NCI-H1694 treated with DMSO at 0.1 percent for 48 hours (cell line): ENCODE data around the gene DHX32.
"Not testable (repeated sequence)": the region's sequence is repeated elsewhere in the genome, so short reads cannot be mapped to it uniquely, and the experiment has no call there.

Experiments
- DNase-seq: peaks from one replicate; lab custom pipeline; 2025; lab: John Stamatoyannopoulos, UW

Gene DHX32, protein sequence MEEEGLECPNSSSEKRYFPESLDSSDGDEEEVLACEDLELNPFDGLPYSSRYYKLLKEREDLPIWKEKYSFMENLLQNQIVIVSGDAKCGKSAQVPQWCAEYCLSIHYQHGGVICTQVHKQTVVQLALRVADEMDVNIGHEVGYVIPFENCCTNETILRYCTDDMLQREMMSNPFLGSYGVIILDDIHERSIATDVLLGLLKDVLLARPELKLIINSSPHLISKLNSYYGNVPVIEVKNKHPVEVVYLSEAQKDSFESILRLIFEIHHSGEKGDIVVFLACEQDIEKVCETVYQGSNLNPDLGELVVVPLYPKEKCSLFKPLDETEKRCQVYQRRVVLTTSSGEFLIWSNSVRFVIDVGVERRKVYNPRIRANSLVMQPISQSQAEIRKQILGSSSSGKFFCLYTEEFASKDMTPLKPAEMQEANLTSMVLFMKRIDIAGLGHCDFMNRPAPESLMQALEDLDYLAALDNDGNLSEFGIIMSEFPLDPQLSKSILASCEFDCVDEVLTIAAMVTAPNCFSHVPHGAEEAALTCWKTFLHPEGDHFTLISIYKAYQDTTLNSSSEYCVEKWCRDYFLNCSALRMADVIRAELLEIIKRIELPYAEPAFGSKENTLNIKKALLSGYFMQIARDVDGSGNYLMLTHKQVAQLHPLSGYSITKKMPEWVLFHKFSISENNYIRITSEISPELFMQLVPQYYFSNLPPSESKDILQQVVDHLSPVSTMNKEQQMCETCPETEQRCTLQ

DNA sequence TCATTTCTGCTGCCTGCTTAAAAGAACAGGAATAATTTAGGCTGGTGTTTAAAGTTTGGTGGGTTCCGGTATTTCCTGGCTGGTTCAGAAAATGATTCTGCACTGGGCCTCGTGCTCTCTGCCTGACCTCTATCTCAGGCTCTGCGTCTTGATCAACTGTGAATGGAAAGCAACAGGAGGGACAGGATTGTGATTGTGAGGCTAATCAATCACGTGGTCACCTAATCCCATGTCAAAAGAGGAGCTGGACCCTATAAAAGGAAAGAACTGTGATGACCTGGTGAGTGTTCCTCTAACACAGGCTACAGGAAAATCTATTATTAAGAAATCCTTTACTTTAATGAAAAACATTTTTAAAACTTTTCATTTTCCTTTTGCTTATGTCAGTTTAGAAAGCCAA is at the start of gene DHX32:
Gene DHX32 (minus strand): TSS at position 101 of the 400 bp plus-strand sequence. CDS start 468 bp downstream, outside the sequence.
- no peak for DNase-seq

- no peak for DNase-seq
Measured at GRCh38 chr10:125929618-125930017, 48.5 kb upstream of the DHX32 start.

DNA sequence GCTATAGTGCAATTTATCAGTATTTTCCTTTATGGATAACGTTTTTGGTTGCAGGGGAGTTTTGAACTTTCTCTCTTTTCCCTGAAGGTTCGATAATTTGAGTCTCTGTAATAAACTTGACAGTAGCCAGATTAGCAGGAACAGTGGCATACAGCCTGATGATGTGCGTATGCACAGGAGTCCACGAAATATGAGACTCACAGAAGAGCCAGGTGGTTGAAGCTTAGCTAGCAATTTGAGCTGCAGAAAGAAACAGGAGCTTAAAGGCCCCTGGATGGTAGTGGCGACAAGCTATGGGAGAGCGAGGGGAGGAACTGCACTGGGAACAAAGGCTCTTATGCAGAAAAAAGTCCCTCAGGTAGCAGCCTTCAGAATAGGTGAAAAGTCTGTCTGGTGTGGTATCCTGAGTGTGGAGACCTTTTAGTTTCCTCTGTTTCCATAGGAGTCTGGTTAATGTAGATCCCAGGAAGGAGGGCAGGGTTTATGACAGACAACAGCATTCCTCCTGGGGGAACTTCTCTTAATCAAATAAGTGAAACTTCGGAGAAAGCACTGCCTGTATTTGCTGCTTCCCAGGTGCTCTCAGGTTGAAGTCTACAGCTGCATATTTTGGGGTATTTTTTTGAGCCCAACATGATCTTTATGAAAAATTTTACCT is 48.0 kb upstream of the DHX32 start:
- DNase-seq, result no peak

DNA sequence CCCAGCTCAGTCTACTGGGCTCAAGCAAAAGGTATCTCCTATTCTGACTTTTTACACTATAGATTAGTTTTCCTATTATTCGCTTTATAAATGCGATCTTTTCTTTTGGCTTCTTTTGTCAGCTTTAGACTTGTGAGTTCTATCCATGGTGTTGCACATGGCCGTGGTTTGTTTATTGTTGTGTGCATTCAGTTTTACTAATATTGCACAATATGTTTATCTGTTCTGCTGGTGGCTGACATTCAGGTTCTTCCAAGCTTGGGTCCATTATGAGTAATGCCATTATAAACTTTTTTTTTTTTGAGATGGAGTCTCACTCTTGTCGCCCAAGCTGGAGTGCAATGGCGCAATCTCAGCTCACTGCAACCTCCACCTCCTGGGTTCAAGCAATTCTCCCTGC is 46.2 kb upstream of the DHX32 start:
- not testable (repeated sequence) for DNase-seq

- DNase-seq, result no peak
Measured at GRCh38 chr10:125926247-125926646, 45.2 kb upstream of the DHX32 start.

DNA sequence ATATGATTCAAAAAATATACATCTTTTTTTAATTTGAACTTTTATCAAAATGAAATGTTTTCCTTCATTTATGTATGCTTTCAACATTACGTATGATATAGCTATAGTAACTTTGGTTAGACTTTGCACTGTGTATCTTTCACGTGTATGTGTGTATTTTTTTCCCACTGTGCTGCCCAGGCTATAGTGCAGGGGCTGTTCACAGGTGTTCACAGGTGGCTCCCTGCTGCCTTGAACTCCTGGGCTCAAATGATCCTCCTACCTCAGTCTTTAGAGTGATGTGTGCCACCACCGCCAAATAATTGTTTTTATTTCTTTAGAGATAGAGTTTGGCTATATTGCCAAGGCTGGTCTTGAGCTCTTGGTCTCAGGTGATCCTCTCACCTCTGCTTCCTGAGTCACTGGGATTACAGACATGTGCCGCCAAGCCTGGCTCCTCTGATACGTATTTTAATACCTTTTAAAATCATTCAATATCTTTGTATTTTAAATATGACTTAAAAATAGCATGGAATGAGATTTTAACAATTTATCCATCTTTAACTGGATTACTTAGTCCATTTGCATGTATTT is 44.3 kb upstream of the DHX32 start:
- DNase-seq, result no peak

DNA sequence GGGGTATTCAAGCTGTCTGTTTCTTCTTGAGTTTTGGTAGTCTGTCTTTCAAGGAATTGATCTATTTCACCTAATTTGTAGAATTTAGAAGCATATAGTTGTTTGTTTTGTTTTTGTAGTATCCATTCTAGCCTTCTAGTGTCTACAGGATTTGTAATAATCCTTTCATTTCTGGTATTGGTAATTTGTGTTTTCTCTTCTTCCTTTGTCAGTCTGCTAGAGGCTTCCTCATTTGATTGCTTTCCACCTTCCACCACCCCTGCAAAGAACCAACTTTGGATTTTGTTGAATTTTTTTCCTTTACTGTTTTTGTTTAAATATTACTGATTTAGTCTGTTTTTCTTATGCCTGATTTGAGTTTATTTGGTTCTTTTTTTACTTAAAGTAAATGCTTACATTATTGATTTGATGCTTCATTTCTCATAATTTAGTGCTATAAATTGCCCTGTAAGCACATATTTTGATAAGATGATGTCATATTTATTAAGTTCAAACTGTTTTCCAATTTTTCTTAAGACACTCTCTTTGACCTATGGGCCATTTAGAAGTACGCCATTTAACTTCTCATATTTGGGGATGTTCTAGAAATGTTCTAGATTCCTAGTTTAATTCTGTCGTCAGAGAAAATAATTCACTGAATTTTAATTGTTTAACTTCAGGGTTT is 40.7 kb upstream of the DHX32 start:
- not testable (repeated sequence) for DNase-seq

DNA sequence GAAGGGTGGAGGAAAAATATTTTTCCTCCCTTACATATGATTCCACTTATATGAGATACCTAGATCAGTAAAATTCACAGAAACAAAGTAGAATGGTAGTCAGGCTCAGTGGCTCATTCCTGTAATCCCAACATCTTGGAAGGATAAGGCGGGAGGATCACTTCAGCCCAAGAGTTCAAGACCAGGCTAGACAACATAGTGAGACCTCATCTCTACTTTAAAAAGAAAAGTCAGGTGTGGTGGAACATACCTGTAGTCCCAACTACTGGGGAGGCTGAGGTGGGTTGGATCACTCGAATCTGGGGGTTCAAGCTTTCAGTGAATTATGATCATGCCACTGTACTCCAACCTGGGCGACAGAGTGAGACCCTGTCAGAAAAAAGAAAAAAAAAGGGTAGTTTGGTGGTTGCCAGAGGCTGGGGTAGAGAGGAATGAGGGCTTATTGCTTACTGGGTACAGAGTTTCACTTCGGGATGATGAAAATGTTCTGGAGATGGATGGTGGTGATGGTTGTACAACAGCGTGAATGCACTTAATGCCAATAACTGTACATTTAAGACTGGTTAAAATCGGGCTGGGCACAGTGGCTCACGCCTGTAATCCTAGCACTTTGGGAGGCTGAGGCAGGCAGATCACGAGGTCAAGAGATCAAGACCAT is 36.7 kb upstream of the DHX32 start:
- not testable (repeated sequence) for DNase-seq

GRCh38 chr10:125916977-125917376 is 35.9 kb upstream of the DHX32 start:
- no peak for DNase-seq

DNA sequence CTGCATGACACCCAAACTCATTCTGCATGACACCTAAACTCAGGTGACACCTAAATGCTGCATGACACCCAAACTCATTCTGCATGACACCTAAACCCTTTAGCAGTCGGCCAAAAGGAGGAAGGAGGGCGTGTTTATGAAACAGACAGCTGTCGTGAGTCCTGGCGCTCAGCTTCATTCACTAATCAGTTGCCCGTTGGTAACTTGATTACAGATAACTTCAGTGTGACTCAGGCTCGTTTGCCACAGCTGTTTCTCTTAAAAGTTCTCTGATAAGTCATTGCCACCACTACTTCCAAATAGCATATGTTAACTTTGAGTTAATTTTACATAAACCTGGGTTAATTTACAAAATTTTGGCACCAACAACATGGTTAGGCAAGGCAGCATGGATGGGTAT is 32.2 kb upstream of the DHX32 start:
- not testable (repeated sequence) for DNase-seq

DNA sequence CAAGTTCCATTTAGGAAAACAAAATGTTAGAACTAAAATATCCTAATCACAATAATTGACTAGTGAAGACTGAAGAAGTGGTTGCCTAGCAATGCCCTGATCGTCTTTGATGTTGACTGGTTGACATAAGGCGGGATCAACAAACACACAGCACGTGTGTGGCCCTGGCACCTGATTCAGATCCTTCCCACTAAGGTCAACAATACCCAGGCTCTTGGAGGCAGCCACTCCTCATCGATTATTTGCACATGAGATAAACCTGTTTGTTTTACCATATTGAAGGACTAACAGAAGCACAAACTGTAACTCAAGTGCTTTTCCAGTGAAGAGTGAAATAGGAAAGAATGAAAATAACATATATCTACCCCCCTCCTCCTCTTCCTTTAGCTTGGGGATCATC is 30.9 kb upstream of the DHX32 start:
- DNase-seq, result no peak

DNA sequence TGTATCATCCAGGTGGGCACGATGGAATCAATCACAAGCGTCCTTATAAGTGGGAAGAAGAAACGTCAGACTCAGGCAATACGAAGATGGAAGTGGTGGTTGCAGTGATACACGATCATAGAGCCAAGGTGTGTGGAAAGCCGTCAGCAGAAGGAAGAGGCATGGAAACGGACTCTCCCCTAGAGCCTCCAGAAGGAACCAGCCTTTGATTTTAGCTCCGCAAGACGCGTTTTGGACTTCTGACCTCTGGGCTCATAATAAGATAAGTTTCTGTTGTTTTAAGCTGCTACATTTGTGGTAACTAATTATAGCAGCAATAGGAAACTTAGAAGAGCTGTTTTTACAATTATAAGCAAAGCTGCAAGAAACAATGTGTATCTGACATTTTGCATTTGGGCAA is 30.1 kb upstream of the DHX32 start:
- no peak for DNase-seq

- not testable (repeated sequence) for DNase-seq
Measured at GRCh38 chr10:125909491-125909890, 28.4 kb upstream of the DHX32 start.

DNA sequence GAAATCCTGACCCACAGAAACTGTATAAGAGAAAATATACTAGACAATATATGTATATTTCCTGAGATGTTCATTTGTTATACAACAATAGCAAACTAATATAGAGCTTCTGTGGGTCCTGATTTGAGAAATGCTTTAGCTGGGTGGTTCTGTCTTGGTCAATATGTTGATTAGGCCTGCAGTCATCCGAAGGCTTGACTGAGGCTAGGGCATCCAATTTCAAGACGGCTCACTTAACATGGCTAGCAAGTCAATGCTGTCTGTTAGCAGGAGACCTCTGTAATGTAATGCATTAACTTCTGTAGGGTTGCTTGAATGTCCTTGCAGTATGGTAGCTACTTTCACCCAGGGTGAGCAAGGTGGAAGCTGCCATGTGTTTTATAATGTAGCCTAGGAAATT is 27.7 kb upstream of the DHX32 start:
- DNase-seq, result not testable (repeated sequence)

DNA sequence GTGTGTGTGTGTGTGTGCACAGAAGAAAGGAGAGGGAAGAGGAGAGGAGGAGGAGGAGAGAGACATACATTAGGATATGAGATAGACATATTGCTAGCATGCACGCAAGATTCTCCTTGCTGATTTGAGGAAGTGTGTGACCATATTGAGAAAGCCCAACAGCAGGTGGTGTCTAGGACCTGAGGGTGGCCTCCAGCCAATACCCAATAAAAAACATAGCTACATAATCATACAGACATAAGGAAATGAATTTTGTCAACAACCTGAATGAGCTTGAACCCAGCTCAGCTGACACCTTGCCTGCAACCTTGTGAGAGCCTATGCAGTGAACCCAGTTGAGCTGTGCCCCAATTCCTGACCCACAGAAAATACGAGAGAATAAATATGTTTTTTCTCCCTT is 26.5 kb upstream of the DHX32 start:
- not testable (repeated sequence) for DNase-seq

DNA sequence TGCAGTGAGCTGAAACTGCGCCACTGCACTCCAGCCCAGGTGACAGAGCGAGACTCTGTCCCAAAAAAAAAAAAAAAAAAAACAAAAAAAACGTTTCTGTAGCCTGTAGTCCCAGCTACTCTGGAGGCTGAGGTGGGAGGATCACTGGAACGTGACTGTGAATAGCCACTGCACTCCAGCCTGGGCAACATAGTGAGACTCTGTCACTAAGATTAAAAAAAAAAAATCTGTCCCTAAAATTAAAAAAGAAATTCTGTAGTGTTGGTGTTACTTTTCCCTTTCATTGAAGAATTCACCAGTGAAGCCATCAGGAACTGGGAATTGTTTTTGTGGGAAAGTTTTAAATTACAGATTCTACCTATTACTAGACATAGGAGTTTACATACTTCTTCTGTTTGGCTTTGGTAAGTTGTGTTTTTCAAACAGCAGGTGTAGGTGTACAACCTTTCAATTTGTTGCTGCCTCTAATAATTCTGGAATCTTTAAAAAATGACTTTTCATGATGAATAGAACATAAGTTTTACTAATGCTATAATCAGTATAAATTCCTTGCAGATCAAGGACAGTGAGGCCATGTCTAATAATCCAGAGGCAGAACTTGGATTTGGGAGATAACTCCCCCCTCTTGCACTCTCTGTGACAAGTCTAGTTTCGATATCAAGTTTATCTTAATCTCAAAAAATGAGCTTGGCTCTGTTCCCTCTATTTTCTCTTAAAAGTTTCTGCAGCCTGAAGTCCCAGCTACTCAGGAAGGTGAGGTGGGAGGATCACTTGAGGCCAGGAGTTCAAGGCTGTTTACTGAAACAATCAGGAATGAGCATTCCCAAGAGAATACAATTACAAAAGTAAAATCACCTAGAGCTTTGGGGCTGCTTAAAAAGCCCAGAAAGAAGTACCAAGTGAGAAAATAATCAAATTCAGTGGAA is 24.2 kb upstream of the DHX32 start:
- not testable (repeated sequence) for DNase-seq

GRCh38 chr10:125903135-125903640 is 22.1 kb upstream of the DHX32 start:
- DNase-seq, result not testable (repeated sequence)

- not testable (repeated sequence) for DNase-seq
Measured at GRCh38 chr10:125900963-125901362, 19.9 kb upstream of the DHX32 start.

DNA sequence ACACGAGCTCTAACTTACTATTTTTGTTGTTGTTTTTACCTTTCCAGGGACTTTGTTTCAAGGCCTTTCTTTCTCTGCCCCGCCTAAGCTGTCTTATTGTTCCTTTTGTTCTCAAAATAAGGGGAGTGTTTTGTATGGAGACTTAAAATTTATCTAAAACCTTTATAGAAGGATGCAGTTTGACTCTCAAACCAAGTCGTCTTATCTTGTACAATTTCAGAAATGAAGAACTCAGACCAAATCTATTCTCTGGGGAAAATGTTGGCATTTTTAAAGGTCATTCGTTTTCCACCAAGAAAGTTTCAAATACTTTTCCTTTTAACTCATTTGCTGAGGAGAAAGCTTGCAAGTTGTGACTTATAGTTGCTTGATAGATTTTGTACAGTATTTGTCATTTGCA is 16.2 kb upstream of the DHX32 start:
- not testable (repeated sequence) for DNase-seq
